H1 (cell line): Measurements from ENCODE around the gene ADM2. TPM values are rescaled to one million over a fixed set of nuclear protein-coding genes. Genes with fewer than 3 reads are reported as not detected.

Experiments used
- CTCF ChIA-PET: fragments of 300-600 bp; sonication (Branson Sonifier 250); formaldehyde crosslinking; loops from one replicate; lab custom pipeline; 2021; ENCODE audit not compliant: partially characterized antibody; lab: Charles Lee
- POLR2A ChIA-PET: fragments of 300-600 bp; sonication (Branson Sonifier 250); formaldehyde crosslinking; loops from one replicate; lab custom pipeline; 2021; ENCODE audit warnings: inconsistent platforms; ENCODE audit not compliant: partially characterized antibody; lab: Charles Lee
- DNase-seq, 2 experiments: peaks; one replicate each; pipeline versions ENCODE4 v3.0.0 to v3.0.0-alpha.2; 2010 to 2022; ENCODE audit warnings: low spot score in 2 of 2, low read depth in 1 of 2, mixed read lengths in 1 of 2
- FAIRE-seq: peaks from 2 replicates; lab custom pipeline; 2011; peaks lifted over from hg19 to GRCh38; lab: Jason Lieb, UNC
- H2AFZ ChIP-seq: 2 replicates; pipeline ENCODE4 v1.8.1; 2012; ENCODE audit warnings: low read length, inconsistent platforms
- H2AK5ac ChIP-seq: 2 replicates; pipeline ENCODE4 v1.6.1; 2013; ENCODE audit warnings: low read depth, low read length
- H2BK120ac ChIP-seq: replicated peaks from 2 replicates; pipeline ENCODE3; 2013; ENCODE audit warnings: low read depth, low read length, inconsistent platforms
- H2BK12ac ChIP-seq: 2 replicates; pipeline ENCODE4 v1.6.1; 2013; ENCODE audit warnings: low read depth, low read length
- H2BK15ac ChIP-seq: 2 replicates; pipeline ENCODE4 v1.6.1; 2013; ENCODE audit warnings: low read length
- H2BK20ac ChIP-seq: 2 replicates; pipeline ENCODE4 v1.6.1; 2013; ENCODE audit warnings: low read length
- H2BK5ac ChIP-seq: 2 replicates; pipeline ENCODE4 v1.6.1; 2013; ENCODE audit warnings: low read depth, low read length
- H3K14ac ChIP-seq: 2 replicates; pipeline ENCODE4 v1.6.1; 2013; ENCODE audit warnings: inconsistent platforms; ENCODE audit not compliant: insufficient read length
- H3K18ac ChIP-seq: 2 replicates; pipeline ENCODE4 v1.6.1; 2013; ENCODE audit warnings: low read length; ENCODE audit errors: extremely low read depth
- H3K23ac ChIP-seq: 2 replicates; pipeline ENCODE4 v1.6.1; 2013; ENCODE audit warnings: inconsistent platforms; ENCODE audit not compliant: insufficient read length
- H3K23me2 ChIP-seq: 2 replicates; pipeline ENCODE4 v1.6.1; 2013; ENCODE audit warnings: low read depth, low read length
- H3K27ac ChIP-seq: 2 replicates; pipeline ENCODE4 v1.6.1; 2011; ENCODE audit warnings: low read depth, low read length, inconsistent platforms
- H3K27me3 ChIP-seq, 4 experiments: replicated peaks in 1 of 4; 1 replicate in 1 of 4; 2 replicates in 3 of 4; pipeline versions ENCODE4 v1.6.1 to v1.8.1; 2011 to 2013; ENCODE audit warnings: low read length in 3 of 4, mild to moderate bottlenecking in 3 of 4, inconsistent platforms in 2 of 4, mixed read lengths in 2 of 4, moderate library complexity in 1 of 4; ENCODE audit not compliant: control insufficient read depth in 3 of 4, insufficient read depth in 3 of 4; ENCODE audit errors: extremely low read depth in 1 of 4
- H3K36me3 ChIP-seq, 4 experiments: 2 replicates each; pipeline versions ENCODE4 v1.6.1 to v1.8.1; 2011 to 2013; ENCODE audit warnings: mild to moderate bottlenecking in 4 of 4, low read length in 3 of 4, moderate library complexity in 2 of 4, control low read depth in 1 of 4, inconsistent platforms in 1 of 4; ENCODE audit not compliant: insufficient read depth in 4 of 4, control insufficient read depth in 2 of 4
- H3K4ac ChIP-seq: replicated peaks from 2 replicates; pipeline ENCODE3; 2013; ENCODE audit warnings: low read length, low read depth, mixed read lengths, inconsistent platforms; ENCODE audit not compliant: insufficient read length
- H3K4me1 ChIP-seq, 4 experiments: replicated peaks in 1 of 4; 1 replicate in 1 of 4; 2 replicates in 3 of 4; pipeline versions ENCODE4 v1.6.1 to v1.8.1; 2011 to 2013; ENCODE audit warnings: low read length in 3 of 4, inconsistent platforms in 2 of 4, mixed read lengths in 1 of 4; ENCODE audit not compliant: insufficient read depth in 4 of 4, control insufficient read depth in 3 of 4
- H3K4me2 ChIP-seq, 2 experiments: 2 replicates each; pipeline versions ENCODE4 v1.6.1 to v1.8.1; 2011 to 2013; ENCODE audit warnings: low read depth in 2 of 2, low read length in 2 of 2, control low read depth in 1 of 2, inconsistent platforms in 1 of 2, mild to moderate bottlenecking in 1 of 2; ENCODE audit not compliant: insufficient read depth in 1 of 2
- H3K4me3 ChIP-seq, 4 experiments: fragments of 200-600, 300-600 bp in 1 of 4; sonication (generic), shearing (Covaris generic), sonication (Bioruptor Twin) in 1 of 4; 2 replicates each; pipeline versions ENCODE4 v1.5.1 to v1.8.1; 2011 to 2016; ENCODE audit warnings: low read length in 4 of 4, low read depth in 3 of 4, control low read depth in 2 of 4, inconsistent platforms in 2 of 4, mild to moderate bottlenecking in 2 of 4, mixed read lengths in 1 of 4, moderate library complexity in 1 of 4; ENCODE audit not compliant: insufficient read depth in 2 of 4; ENCODE audit errors: extremely low read depth in 1 of 4
- H3K56ac ChIP-seq: replicated peaks from 2 replicates; pipeline ENCODE3; 2013; ENCODE audit warnings: low read depth, mild to moderate bottlenecking, mixed read lengths, low read length, inconsistent platforms; ENCODE audit not compliant: insufficient read length
- H3K79me1 ChIP-seq: 2 replicates; pipeline ENCODE4 v1.6.1; 2013; ENCODE audit warnings: low read depth, low read length, control low read depth
- H3K79me2 ChIP-seq, 2 experiments: 2 replicates each; pipeline versions ENCODE4 v1.6.1 to v1.8.1; 2012 to 2013; ENCODE audit warnings: low read length in 2 of 2, mild to moderate bottlenecking in 2 of 2, inconsistent platforms in 1 of 2; ENCODE audit not compliant: insufficient read depth in 2 of 2, control insufficient read depth in 1 of 2
- H3K9ac ChIP-seq, 4 experiments: replicated peaks in 1 of 4; 1 replicate in 1 of 4; 2 replicates in 3 of 4; pipeline versions ENCODE4 v1.6.1 to v1.8.1; 2011 to 2013; ENCODE audit warnings: low read depth in 3 of 4, low read length in 3 of 4, control low read depth in 2 of 4, mild to moderate bottlenecking in 2 of 4, moderate library complexity in 2 of 4, inconsistent platforms in 1 of 4; ENCODE audit errors: extremely low read depth in 1 of 4
- H3K9me3 ChIP-seq, 2 experiments: 2 replicates each; pipeline versions ENCODE4 v1.6.1 to v1.8.1; 2012 to 2013; ENCODE audit warnings: mild to moderate bottlenecking in 2 of 2, moderate library complexity in 2 of 2, control low read depth in 1 of 2, inconsistent platforms in 1 of 2, low read depth in 1 of 2, low read length in 1 of 2, mixed read lengths in 1 of 2; ENCODE audit not compliant: insufficient read depth in 2 of 2
- H4K20me1 ChIP-seq, 2 experiments: replicated peaks in 1 of 2; 2 replicates each; pipeline versions ENCODE3 to v1.8.1; 2011 to 2013; ENCODE audit warnings: inconsistent platforms in 2 of 2, low read length in 2 of 2, mild to moderate bottlenecking in 1 of 2; ENCODE audit not compliant: insufficient read depth in 2 of 2, control insufficient read depth in 1 of 2
- H4K5ac ChIP-seq: 2 replicates; pipeline ENCODE4 v1.6.1; 2013; ENCODE audit warnings: low read length, low read depth, mixed read lengths, inconsistent platforms; ENCODE audit not compliant: insufficient read length
- H4K8ac ChIP-seq: 2 replicates; pipeline ENCODE4 v1.8.0; 2013; ENCODE audit warnings: mild to moderate bottlenecking, moderate library complexity, low read length, inconsistent platforms; ENCODE audit not compliant: insufficient read depth; ENCODE audit errors: extremely low read depth
- H4K91ac ChIP-seq: replicated peaks from 2 replicates; pipeline ENCODE3; 2013; ENCODE audit warnings: low read length, mixed read lengths, inconsistent platforms; ENCODE audit not compliant: insufficient read length
- ATF3 ChIP-seq: IDR thresholded peaks from 2 replicates; pipeline ENCODE4 v1.6.1; 2011; ENCODE audit warnings: low read depth, mild to moderate bottlenecking, low read length; ENCODE audit not compliant: insufficient read depth
- BACH1 ChIP-seq: IDR thresholded peaks from 2 replicates; pipeline ENCODE4 v1.6.1; 2012; ENCODE audit warnings: low read length, improper control_type of control experiment
- CTBP2 ChIP-seq: IDR thresholded peaks from 2 replicates; pipeline ENCODE4 v1.7.0; 2011; ENCODE audit warnings: borderline replicate concordance, mild to moderate bottlenecking, moderate library complexity, mixed read lengths, low read length; ENCODE audit not compliant: insufficient read depth, insufficient read length
- EGR1 ChIP-seq: IDR thresholded peaks from 2 replicates; pipeline ENCODE4 v1.6.1; 2011; ENCODE audit warnings: low read depth, low read length, borderline replicate concordance
- GABPA ChIP-seq: IDR thresholded peaks from 2 replicates; pipeline ENCODE4 v1.6.1; 2011; ENCODE audit warnings: mild to moderate bottlenecking, low read length, moderate library complexity, borderline replicate concordance; ENCODE audit not compliant: insufficient read depth
- NRF1 ChIP-seq: IDR thresholded peaks from 2 replicates; pipeline ENCODE4 v1.6.1; 2011; ENCODE audit warnings: mild to moderate bottlenecking, low read depth, low read length, improper control_type of control experiment
- PHF8 ChIP-seq: fragments of 200-600 bp; sonication (generic); conservative IDR thresholded peaks from 2 replicates; pipeline ENCODE4 v1.7.1; 2012; ENCODE audit warnings: low read depth, mild to moderate bottlenecking, inconsistent platforms, low read length, moderate library complexity
- TBP ChIP-seq: IDR thresholded peaks from 2 replicates; pipeline ENCODE4 v1.6.1; 2011; ENCODE audit warnings: low read depth, low read length, improper control_type of control experiment
- WGBS, 2 experiments: shearing (Covaris generic) in 1 of 2; methylation state at CpG; one replicate each; pipeline versions ENCODE4 v1.1.6 to v1.1.7; 2013 to 2015; ENCODE audit warnings: low lambda C conversion rate in 2 of 2, mixed read lengths in 2 of 2, inconsistent platforms in 1 of 2, low coverage in 1 of 2, missing lambda C conversion rate in 1 of 2; ENCODE audit not compliant: insufficient replicate concordance in 2 of 2, insufficient coverage in 1 of 2, insufficient read length in 1 of 2; ENCODE audit errors: extremely low coverage in 1 of 2, missing lambda C conversion rate in 1 of 2; 5-methylcytosine and 5-hydroxymethylcytosine counted together
- long read RNA-seq, 2 experiments: library from RNA in 1 of 2; library from capped mRNA in 1 of 2; stranded (forward); transcript quantifications; one replicate each; pipeline ENCODE4 v2.0.0, GENCODE V29; 2021; ENCODE audit warnings: inconsistent platforms in 1 of 2
- polyA minus RNA-seq, 3 experiments: library from RNA; depleted of rRNA, polyadenylated mRNA; stranded (reverse); fragments of >200 nt; gene quantifications; 1 replicate in 2 of 3; 2 replicates in 1 of 3; pipeline ENCODE4 v1.2.3, GENCODE V29; 2011
- polyA plus RNA-seq, 7 experiments: library from polyadenylated mRNA; depleted of rRNA in 3 of 7; stranded (reverse) in 5 of 7; unstranded in 2 of 7; fragments of >200 nt in 5 of 7; fragments of 200-250 nt in 2 of 7; gene quantifications; 1 replicate in 5 of 7; 2 replicates in 1 of 7; 4 replicates in 1 of 7; pipeline versions ENCODE4 v1.2.1 to v1.2.3, GENCODE V29; 2011 to 2013; ENCODE audit warnings: missing spikeins in 2 of 7, mixed read lengths in 2 of 7
- total RNA-seq: library from RNA; stranded (reverse); fragmentation: NEBNext Ultra II Directional; extraction: Animal tissue kit (Norgen Biotek cat#: 25700); gene quantifications from 2 replicates; pipeline ENCODE4 v1.2.1, GENCODE V29; 2021

The ADM2 gene
- total RNA-seq: 7.5 and 8.0 TPM in 2 replicates
- 3.3 and 6.8 TPM in 2 replicates for polyA plus RNA-seq (2011; rRNA removed)
- polyA plus RNA-seq (2011; cell fraction: cytosol; rRNA removed): 4.8 TPM
- 6.5 TPM for polyA plus RNA-seq (2011; cell fraction: nucleus; rRNA removed)
- 7.1 to 10.4 TPM (median 9.2 TPM) in 4 replicates for polyA plus RNA-seq (2012, experiment 1 of 2)
- polyA plus RNA-seq (2012, experiment 2 of 2): 8.2 TPM
- polyA plus RNA-seq (2013, experiment 1 of 2): 4.6 TPM
- 5.1 TPM for polyA plus RNA-seq (2013, experiment 2 of 2)
- polyA minus RNA-seq (2011; rRNA and poly(A)+ RNA removed): 2.2 and 4.0 TPM in 2 replicates
- 5.6 TPM for polyA minus RNA-seq (2011; cell fraction: cytosol; rRNA and poly(A)+ RNA removed)
- 6.9 TPM for polyA minus RNA-seq (2011; cell fraction: nucleus; rRNA and poly(A)+ RNA removed)
- long read RNA-seq, experiment 1, partial matches to known transcripts: 0 of 12 reads
- long read RNA-seq, experiment 1, other reads (novel, unspliced or antisense): 12 of 12 reads
- long read RNA-seq, experiment 2: 0 reads

- peak within 1 kb of the TSS; percentile 60 for H3K18ac ChIP-seq
- H2BK5ac ChIP-seq: peak within 1 kb of the TSS; percentile 44; the same call in 1 of the 2 replicates
- H3K79me1 ChIP-seq: no peaks in the 10 kb centered on the region
- CTCF ChIA-PET: interaction anchor here (1.0 to 1.3 kb wide), 2 partner anchors 16 to 214 kb away, joined by 3 to 5 read pairs; no protein-coding TSS in a partner anchor
- no peak within 1 kb of the TSS for H2AK5ac ChIP-seq
- peaks cover 0 to 3% of the 10 kb centered on the region in 2 experiments for H4K20me1 ChIP-seq
- peak within 1 kb of the TSS; percentile 44 to 72 (median 60); a peak in 6 of 7 replicates for H3K9ac ChIP-seq
- no peak within 1 kb of the TSS for H3K23ac ChIP-seq
- no peak within 1 kb of the TSS for H2BK120ac ChIP-seq
- H2BK15ac ChIP-seq: no peak within 1 kb of the TSS
- peak within 1 kb of the TSS; percentile 50 to 74 (median 58) for H3K4me3 ChIP-seq
- H3K9me3 ChIP-seq: no peaks in the 10 kb centered on the region
- no peak within 1 kb of the TSS for H3K27ac ChIP-seq
- peak within 1 kb of the TSS; percentile 44 to 74 for H3K4me2 ChIP-seq
- H3K27me3 ChIP-seq: peaks cover 1 to 22% (median 13%) of the 10 kb centered on the region in 4 experiments; a peak in 6 of 7 replicates
- 0% methylated on average over 2 of the region's 70 CpGs; no CpG with 5 or more reads in 1 of the 2 experiments for WGBS, 2 experiments
- H2BK12ac ChIP-seq: peak within 1 kb of the TSS; percentile 81; the same call in 1 of the 2 replicates
- H3K4me1 ChIP-seq: peaks cover 0 to 5% (median 0%) of the 10 kb centered on the region in 4 experiments; a peak in 3 of 7 replicates
- peak within 1 kb of the TSS; percentile 80 for H4K8ac ChIP-seq
- peak within 1 kb of the TSS; percentile 53 for H3K4ac ChIP-seq
- 0 out of 8 replicates have a peak, but pooled peaks cover 0 to 2% (median 0%) of the 10 kb centered on the region in 4 experiments for H3K36me3 ChIP-seq
- H4K91ac ChIP-seq: peak within 1 kb of the TSS; percentile 74
- H2BK20ac ChIP-seq: peak within 1 kb of the TSS; percentile 34; the same call in 1 of the 2 replicates
- POLR2A ChIA-PET: interaction anchor here (0.7 to 2.1 kb wide), 8 partner anchors 8 to 44 kb away, joined by 3 to 16 read pairs (median 3); partner anchors contain the start of gene SCO2
- no peak for FAIRE-seq
- peak within 1 kb of the TSS; percentile 53 for H4K5ac ChIP-seq
- H2AFZ ChIP-seq: no peak within 1 kb of the TSS
- peak in 1 of 2 experiments; percentile 89 for DNase-seq
- H3K79me2 ChIP-seq: no peaks in the 10 kb centered on the region
- peaks cover 4% of the 10 kb centered on the region; the same call in 1 of the 2 replicates for H3K23me2 ChIP-seq
- peak within 1 kb of the TSS; percentile 30 for H3K56ac ChIP-seq
- no peak within 1 kb of the TSS for H3K14ac ChIP-seq
- TF ChIP-seq PHF8 (0 out of 2 replicates have a peak, but pooled peaks have one; percentile 42), GABPA (0 out of 2 replicates have a peak, but pooled peaks have one; percentile 46), NRF1 (no peak), TBP (peak; percentile 50; the same call in 1 of the 2 replicates), ATF3 (no peak), CTBP2 (no peak), BACH1 (no peak), EGR1 (peak; percentile 31; the same call in 1 of the 2 replicates)
Observed at GRCh38 chr22:50481440-50482106, at the start of gene ADM2. Gene ADM2 (plus strand): TSS chr22:50481543. CDS start chr22:50481848, 305 bp downstream.
